Effector memory CD4-positive, alpha-beta T cell (primary cell): ENCODE data around the gene VPS29.
A peak's percentile ranks its signal among the peaks of the same experiment; 100 is the strongest.
"Not testable (repeated sequence)": the region's sequence is repeated elsewhere in the genome, so short reads cannot be mapped to it uniquely, and the experiment has no call there.

Source experiments
- DNase-seq, 3 donors: peaks; one replicate each; pipeline ENCODE4 v3.0.0-alpha.2; 2020
- H3K27ac ChIP-seq: 2 replicates; pipeline ENCODE4 v1.7.0; 2013; ENCODE audit warnings: mild to moderate bottlenecking, low read length, moderate library complexity; ENCODE audit not compliant: insufficient read depth, poor library complexity, severe bottlenecking
- H3K27me3 ChIP-seq: replicated peaks from 2 replicates; pipeline ENCODE4 v1.7.0; 2013; ENCODE audit warnings: mild to moderate bottlenecking, low read length; ENCODE audit not compliant: insufficient read depth, control insufficient read depth, poor library complexity, severe bottlenecking
- H3K36me3 ChIP-seq: 2 replicates; pipeline ENCODE4 v1.7.0; 2013; ENCODE audit warnings: mild to moderate bottlenecking, low read length, moderate library complexity; ENCODE audit not compliant: control insufficient read depth, insufficient read depth
- H3K4me1 ChIP-seq: 2 replicates; pipeline ENCODE4 v1.7.0; 2013; ENCODE audit warnings: low read length, mild to moderate bottlenecking; ENCODE audit not compliant: control insufficient read depth, insufficient read depth, poor library complexity, severe bottlenecking
- H3K4me3 ChIP-seq: 2 replicates; pipeline ENCODE4 v1.7.0; 2013; ENCODE audit warnings: low read length, low read depth, mild to moderate bottlenecking; ENCODE audit not compliant: insufficient read depth, poor library complexity, severe bottlenecking
- H3K9me3 ChIP-seq: 2 replicates; pipeline ENCODE4 v1.7.0; 2013; ENCODE audit warnings: mild to moderate bottlenecking, low read length, moderate library complexity; ENCODE audit not compliant: control insufficient read depth
- total RNA-seq, 3 donors: gene quantifications; one replicate each; lab custom pipeline; 2026; lab: John Stamatoyannopoulos, UW

VPS29 gene
- 33.8 to 53.8 (median 51.4) reads per million in 3 donors for total RNA-seq

DNA sequence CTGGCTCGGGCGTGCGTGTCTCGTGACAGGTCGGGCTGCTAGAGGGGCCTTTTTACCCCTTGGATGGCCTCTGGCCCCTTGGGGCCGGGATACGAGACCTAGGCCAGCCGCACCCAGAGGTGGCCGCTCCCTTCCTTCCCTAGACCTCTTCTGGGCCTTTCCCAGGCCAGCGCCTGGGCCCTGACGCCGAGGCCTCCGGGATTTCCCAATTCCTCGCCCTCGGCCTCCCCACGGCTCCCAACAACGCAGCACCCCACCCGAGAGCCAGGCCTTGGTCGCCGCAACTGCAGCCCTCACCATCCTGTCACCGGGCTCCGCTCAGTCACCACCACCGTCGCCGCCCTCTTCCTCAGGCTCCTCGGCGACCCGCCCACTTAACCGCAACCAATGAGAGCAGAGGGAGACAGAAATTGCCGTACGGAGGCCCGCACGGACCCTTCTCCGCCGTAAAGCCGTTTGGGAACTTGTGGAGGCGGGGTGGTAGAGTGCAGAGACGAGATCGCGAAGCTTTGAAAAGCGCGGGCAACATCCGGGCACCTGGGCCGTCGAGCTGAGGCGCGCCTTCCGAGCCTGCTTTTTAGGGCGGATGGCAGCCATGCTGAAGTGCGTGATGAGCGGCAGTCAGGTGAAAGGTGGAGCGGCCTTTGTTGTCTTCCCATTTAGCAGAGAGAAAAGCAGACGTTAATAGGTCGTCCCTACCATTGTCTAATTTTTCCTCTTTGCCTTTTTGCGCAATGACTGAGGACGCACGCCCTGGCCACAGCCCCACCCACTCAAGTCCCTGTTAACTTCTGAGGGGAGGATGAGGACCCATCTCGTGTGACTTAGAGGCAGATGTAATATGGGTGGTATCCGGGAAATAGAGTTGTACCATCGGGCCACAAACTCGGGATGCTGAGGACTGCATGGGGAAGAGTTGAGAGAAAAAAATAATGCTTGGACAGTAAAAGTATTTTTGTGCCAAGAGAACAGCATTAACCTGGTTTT, at the start of gene VPS29, which contains the start of gene RAD9B:
VPS29 (minus strand) TSS at position 360 of the 987 bp plus-strand sequence; CDS start at position 300, 60 bp downstream.
RAD9B (plus strand) TSS at position 580 of the 987 bp plus-strand sequence; CDS start at position 587, 7 bp downstream.
- H3K4me1 ChIP-seq: peaks cover 10% of the 10 kb centered on the region
- no peaks in the 10 kb centered on the region for H3K27me3 ChIP-seq
- H3K36me3 ChIP-seq: no peaks in the 10 kb centered on the region
- H3K27ac ChIP-seq: peak within 1 kb of the TSS; percentile 90
- no peaks in the 10 kb centered on the region for H3K9me3 ChIP-seq
- DNase-seq: peak; percentile 98 to 99 (median 99)
- H3K4me3 ChIP-seq: peak within 1 kb of the TSS; percentile 83

GRCh38 chr12:110550981-110551380, 49.1 kb upstream of the VPS29 start:
- no peaks in the 10 kb centered on the region for H3K4me1 ChIP-seq
- H3K9me3 ChIP-seq: no peaks in the 10 kb centered on the region
- DNase-seq: no peak
- H3K27me3 ChIP-seq: no peaks in the 10 kb centered on the region
- H3K27ac ChIP-seq: no peak overlapping the region
- peaks cover 16% of the 10 kb centered on the region for H3K36me3 ChIP-seq
- no peak overlapping the region for H3K4me3 ChIP-seq

- peaks cover 16% of the 10 kb centered on the region for H3K36me3 ChIP-seq
Observed at GRCh38 chr12:110549716-110550115, 47.8 kb upstream of the VPS29 start.

GRCh38 chr12:110548678-110549077, 46.8 kb upstream of the VPS29 start:
- Histone ChIP-seq H3K27me3 (no peaks in the 10 kb centered on the region), H3K4me3 (no peak overlapping the region), H3K27ac (no peak overlapping the region), H3K4me1 (no peaks in the 10 kb centered on the region), H3K9me3 (no peaks in the 10 kb centered on the region), H3K36me3 (peaks cover 19% of the 10 kb centered on the region)
- no peak for DNase-seq

More at GRCh38 chr12:110549716-110550115, 47.8 kb upstream of the VPS29 start:
- no peak overlapping the region for H3K27ac ChIP-seq
- DNase-seq: no peak
- H3K9me3 ChIP-seq: no peaks in the 10 kb centered on the region
- no peaks in the 10 kb centered on the region for H3K4me1 ChIP-seq
- no peak overlapping the region for H3K4me3 ChIP-seq
- H3K27me3 ChIP-seq: no peaks in the 10 kb centered on the region

- Histone ChIP-seq H3K4me1 (no peaks in the 10 kb centered on the region), H3K36me3 (peaks cover 22% of the 10 kb centered on the region), H3K4me3 (no peak overlapping the region), H3K9me3 (no peaks in the 10 kb centered on the region), H3K27ac (no peak overlapping the region), H3K27me3 (no peaks in the 10 kb centered on the region)
- DNase-seq: no peak
Observed at GRCh38 chr12:110547090-110547489, 45.2 kb upstream of the VPS29 start.

GRCh38 chr12:110546339-110546738, 44.4 kb upstream of the VPS29 start:
- H3K27me3 ChIP-seq: no peaks in the 10 kb centered on the region
- no peak for DNase-seq
- H3K9me3 ChIP-seq: no peaks in the 10 kb centered on the region
- no peak overlapping the region for H3K27ac ChIP-seq
- no peak overlapping the region for H3K4me3 ChIP-seq
- H3K36me3 ChIP-seq: peaks cover 19% of the 10 kb centered on the region
- no peaks in the 10 kb centered on the region for H3K4me1 ChIP-seq

DNA sequence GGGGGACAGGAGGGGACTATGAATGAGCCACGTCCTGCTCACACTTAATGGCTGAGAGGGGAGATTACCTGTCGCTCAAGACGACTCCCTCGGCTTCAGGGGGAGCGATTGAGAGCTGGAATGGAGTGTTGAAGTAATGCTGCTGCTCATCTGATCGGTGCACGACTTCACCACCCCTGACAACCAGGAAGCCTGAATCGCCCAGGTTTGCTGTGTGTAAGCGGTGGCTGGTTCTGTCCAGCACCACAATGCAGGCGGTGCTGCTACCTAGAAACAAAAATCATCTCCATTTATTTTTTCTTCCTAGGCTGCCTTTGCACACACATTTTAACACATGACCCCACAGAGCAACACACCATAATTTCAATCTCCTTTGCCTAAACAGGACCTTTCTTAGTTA, 43.9 kb upstream of the VPS29 start:
- H3K27me3 ChIP-seq: no peaks in the 10 kb centered on the region
- H3K36me3 ChIP-seq: peaks cover 14% of the 10 kb centered on the region
- no peaks in the 10 kb centered on the region for H3K9me3 ChIP-seq
- H3K4me3 ChIP-seq: no peak overlapping the region
- DNase-seq: no peak
- H3K4me1 ChIP-seq: no peaks in the 10 kb centered on the region
- H3K27ac ChIP-seq: no peak overlapping the region

DNA sequence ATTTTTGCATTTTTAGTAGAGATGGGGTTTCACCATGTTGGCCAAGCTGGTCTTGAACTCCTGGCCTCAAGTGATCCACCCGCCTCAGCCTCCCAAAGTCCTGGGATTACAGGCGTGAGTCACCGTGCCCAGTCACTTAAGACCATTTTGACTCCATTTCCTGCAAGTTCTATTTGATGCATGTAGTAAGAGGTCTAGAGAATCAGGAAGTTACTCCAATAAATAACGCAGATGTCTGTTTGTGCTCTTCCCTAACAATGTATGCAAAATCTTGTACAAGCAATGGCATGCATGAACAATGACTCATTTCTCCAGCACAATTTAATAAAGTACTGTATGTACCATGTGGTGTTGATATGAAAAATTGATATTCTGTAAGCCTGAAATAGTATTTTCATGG, 43.3 kb upstream of the VPS29 start:
- H3K27ac ChIP-seq: not testable (repeated sequence)

GRCh38 chr12:110543965-110544364, 42.1 kb upstream of the VPS29 start:
- H3K27ac ChIP-seq: no peak overlapping the region
- H3K4me3 ChIP-seq: no peak overlapping the region
- no peaks in the 10 kb centered on the region for H3K4me1 ChIP-seq
- H3K27me3 ChIP-seq: no peaks in the 10 kb centered on the region
- H3K36me3 ChIP-seq: peaks cover 17% of the 10 kb centered on the region
- no peaks in the 10 kb centered on the region for H3K9me3 ChIP-seq
- DNase-seq: no peak

More for the DNA sequence above, 43.3 kb upstream of the VPS29 start:
- not testable (repeated sequence) for DNase-seq, H3K27me3 ChIP-seq, H3K36me3 ChIP-seq, H3K4me3 ChIP-seq, H3K9me3 ChIP-seq, H3K4me1 ChIP-seq
